HCT116 (cell line): ENCODE data around the gene HIVEP3. TPM values are rescaled to one million over a fixed set of nuclear protein-coding genes. Genes with fewer than 3 reads are reported as not detected.

Experiments
- ATAC-seq: fragments of 200-7000 bp; cut with Tn5 transposase; 2 replicates; pipeline ENCODE4 v1.9.1; 2020; ENCODE audit warnings: mild to moderate bottlenecking, moderate library complexity
- BruUV-seq: library from RNA; stranded (reverse); fragments of 400-500 nt; replicated peaks from 2 replicates; lab custom pipeline; 2021; lab: Mats Ljungman, UMichigan
- CTCF ChIA-PET: fragments of 300-600 bp; sonication (Branson Sonifier 250); formaldehyde crosslinking; loops from one replicate; lab custom pipeline; 2021; ENCODE audit warnings: antibody characterized with exemption; lab: Charles Lee
- POLR2A ChIA-PET: fragments of 300-600, 350-600 bp; sonication (Branson Sonifier 250); formaldehyde crosslinking; loops from one replicate; lab custom pipeline; 2021; ENCODE audit warnings: antibody characterized with exemption; lab: Charles Lee
- RAD21 ChIA-PET, 2 experiments: fragments of 300-600 bp; sonication (Branson Sonifier 250); formaldehyde crosslinking; loops; one replicate each; lab custom pipeline; 2023; ENCODE audit warnings: low total read pairs in 2 of 2; ENCODE audit not compliant: uncharacterized antibody in 2 of 2, unreplicated experiment in 2 of 2, low non-redundant PET in 1 of 2; lab: Charles Lee
- DNase-seq: peaks from one replicate; pipeline ENCODE4 v3.0.0-alpha.2; 2010; ENCODE audit warnings: low read depth, low spot score
- H2AFZ ChIP-seq: fragments of 200-600 bp; shearing (Covaris generic), sonication (generic); 2 replicates; pipeline ENCODE4 v1.6.1; 2017; ENCODE audit warnings: low read depth, mixed run types, mixed read lengths, antibody characterized with exemption, low read length; ENCODE audit not compliant: poor library complexity, severe bottlenecking
- H3K27ac ChIP-seq: 2 replicates; pipeline ENCODE4 v1.5.1; 2012; ENCODE audit warnings: low read depth, low read length
- H3K27me3 ChIP-seq: fragments of 200-600 bp; sonication (generic); 2 replicates; pipeline ENCODE4 v1.6.1; 2016; ENCODE audit warnings: mixed run types, low read length, mixed read lengths; ENCODE audit not compliant: insufficient read depth
- H3K36me3 ChIP-seq, 2 experiments: fragments of 200-500 bp in 1 of 2; fragments of 200-600 bp in 1 of 2; sonication (Bioruptor generic) in 1 of 2; sonication (generic) in 1 of 2; 2 replicates each; pipeline versions ENCODE4 v1.5.1 to v1.6.1; 2014 to 2016; ENCODE audit warnings: low read length in 2 of 2, inconsistent platforms in 1 of 2, mixed read lengths in 1 of 2, mixed run types in 1 of 2; ENCODE audit not compliant: insufficient read depth in 2 of 2, control insufficient read depth in 1 of 2
- H3K4me1 ChIP-seq, 2 experiments: fragments of 200-600 bp in 1 of 2; sonication (generic) in 1 of 2; 2 replicates each; pipeline versions ENCODE4 v1.5.1 to v1.6.1; 2012 to 2017; ENCODE audit warnings: low read length in 2 of 2, inconsistent platforms in 1 of 2, mild to moderate bottlenecking in 1 of 2, mixed read lengths in 1 of 2, mixed run types in 1 of 2, moderate library complexity in 1 of 2; ENCODE audit not compliant: insufficient read depth in 2 of 2, control insufficient read depth in 1 of 2
- H3K4me2 ChIP-seq: fragments of 200-600 bp; sonication (generic); 2 replicates; pipeline ENCODE4 v1.6.1; 2017; ENCODE audit warnings: mixed run types, low read length, mixed read lengths
- H3K4me3 ChIP-seq, 2 experiments: fragments of 200-600 bp in 1 of 2; sonication (generic) in 1 of 2; replicated peaks in 1 of 2; 2 replicates each; pipeline ENCODE4 v1.5.1; 2011 to 2016; ENCODE audit warnings: low read length in 2 of 2, control low read depth in 1 of 2, low read depth in 1 of 2, mild to moderate bottlenecking in 1 of 2, mixed read lengths in 1 of 2, mixed run types in 1 of 2
- H3K79me2 ChIP-seq: fragments of 200-600 bp; sonication (generic); 2 replicates; pipeline ENCODE4 v1.6.1; 2017; ENCODE audit warnings: mild to moderate bottlenecking, mixed run types, low read length, moderate library complexity, mixed read lengths; ENCODE audit not compliant: insufficient read depth
- H3K9ac ChIP-seq: fragments of 200-600 bp; sonication (generic); 2 replicates; pipeline ENCODE4 v1.6.1; 2016; ENCODE audit warnings: low read length, mixed read lengths
- H3K9me2 ChIP-seq: fragments of 200-600 bp; sonication (generic), shearing (Covaris generic); 2 replicates; pipeline ENCODE4 v1.6.1; 2017; ENCODE audit warnings: mixed run types, mild to moderate bottlenecking, moderate library complexity; ENCODE audit not compliant: insufficient read depth
- H3K9me3 ChIP-seq, 2 experiments: fragments of 200-500 bp in 1 of 2; fragments of 200-600 bp in 1 of 2; sonication (Bioruptor generic) in 1 of 2; sonication (generic) in 1 of 2; 2 replicates each; pipeline ENCODE4 v1.6.1; 2014 to 2017; ENCODE audit warnings: low read length in 2 of 2, mixed read lengths in 2 of 2, inconsistent platforms in 1 of 2, low read depth in 1 of 2, mild to moderate bottlenecking in 1 of 2, mixed run types in 1 of 2, moderate library complexity in 1 of 2; ENCODE audit not compliant: control insufficient read depth in 1 of 2, insufficient read depth in 1 of 2
- H4K20me1 ChIP-seq: fragments of 200-600 bp; sonication (generic), shearing (Covaris generic); 2 replicates; pipeline ENCODE4 v1.6.1; 2017; ENCODE audit warnings: mixed run types, mild to moderate bottlenecking, moderate library complexity; ENCODE audit not compliant: insufficient read depth
- ATF3 ChIP-seq: IDR thresholded peaks from 2 replicates; pipeline ENCODE4 v1.6.1; 2012
- CBX3 ChIP-seq: IDR thresholded peaks from 2 replicates; pipeline ENCODE4 v1.6.1; 2012; ENCODE audit warnings: low read depth
- CEBPB ChIP-seq: IDR thresholded peaks from 2 replicates; pipeline ENCODE4 v1.6.1; 2012; ENCODE audit warnings: low read depth
- ELF1 ChIP-seq: IDR thresholded peaks from 2 replicates; pipeline ENCODE4 v1.6.1; 2012; ENCODE audit warnings: low read depth, borderline replicate concordance
- EZH2 ChIP-seq: fragments of 200-600 bp; sonication (generic); IDR thresholded peaks from 2 replicates; pipeline ENCODE4 v1.6.1; 2017; ENCODE audit warnings: antibody characterized with exemption, mixed run types
- EZH2phosphoT487 ChIP-seq: fragments of 200-600 bp; IDR thresholded peaks from 2 replicates; pipeline ENCODE4 v1.6.1; 2018; ENCODE audit warnings: antibody characterized with exemption, borderline replicate concordance
- FOSL1 ChIP-seq: IDR thresholded peaks from 2 replicates; pipeline ENCODE4 v1.6.1; 2012; ENCODE audit warnings: low read depth
- JUND ChIP-seq: IDR thresholded peaks from 2 replicates; pipeline ENCODE4 v1.6.1; 2012
- MAX ChIP-seq: IDR thresholded peaks from 2 replicates; pipeline ENCODE4 v1.6.1; 2012
- POLR2A ChIP-seq: IDR thresholded peaks from 2 replicates; pipeline ENCODE4 v1.7.0; 2011; ENCODE audit warnings: borderline replicate concordance; ENCODE audit not compliant: insufficient read depth, insufficient read length; ENCODE audit errors: extremely low read depth
- RAD21 ChIP-seq: IDR thresholded peaks from 2 replicates; pipeline ENCODE4 v1.6.1; 2012; ENCODE audit warnings: low read depth, mild to moderate bottlenecking
- REST ChIP-seq: IDR thresholded peaks from 2 replicates; pipeline ENCODE4 v1.6.1; 2012; ENCODE audit warnings: low read depth
- SRF ChIP-seq: IDR thresholded peaks from 2 replicates; pipeline ENCODE4 v1.6.1; 2012; ENCODE audit warnings: low read depth
- TCF7L2 ChIP-seq: IDR thresholded peaks from 2 replicates; pipeline ENCODE4 v1.7.0; 2011; ENCODE audit warnings: borderline replicate concordance, inconsistent platforms; ENCODE audit not compliant: insufficient read depth, insufficient read length; ENCODE audit errors: extremely low read depth
- YY1 ChIP-seq: IDR thresholded peaks from 2 replicates; pipeline ENCODE4 v1.6.1; 2011; ENCODE audit warnings: low read length, low read depth, moderate library complexity, mild to moderate bottlenecking; ENCODE audit not compliant: insufficient replicate concordance; ENCODE audit errors: extremely low read depth
- ZFX ChIP-seq: fragments of 450-650 bp; IDR thresholded peaks from 2 replicates; pipeline ENCODE4 v1.6.1; 2017
- ZNF274 ChIP-seq: fragments of 200-500 bp; sonication (Bioruptor generic); IDR thresholded peaks from 2 replicates; pipeline ENCODE4 v1.6.1; 2014; ENCODE audit warnings: mild to moderate bottlenecking, low read depth, low read length, inconsistent platforms
- intact Hi-C: fragments of 100-400 bp; cut with micrococcal nuclease; formaldehyde crosslinking; loops from 2 replicates; pipeline ENCODE4 v1.10.0; 2022
- total RNA-seq: library from RNA; stranded (reverse); gene quantifications from one replicate; pipeline ENCODE4 v1.2.1, GENCODE V29; 2021; ENCODE audit not compliant: unreplicated experiment

Gene HIVEP3
- total RNA-seq, 1 experiment from 2014 or later: 7.1 TPM

DNA sequence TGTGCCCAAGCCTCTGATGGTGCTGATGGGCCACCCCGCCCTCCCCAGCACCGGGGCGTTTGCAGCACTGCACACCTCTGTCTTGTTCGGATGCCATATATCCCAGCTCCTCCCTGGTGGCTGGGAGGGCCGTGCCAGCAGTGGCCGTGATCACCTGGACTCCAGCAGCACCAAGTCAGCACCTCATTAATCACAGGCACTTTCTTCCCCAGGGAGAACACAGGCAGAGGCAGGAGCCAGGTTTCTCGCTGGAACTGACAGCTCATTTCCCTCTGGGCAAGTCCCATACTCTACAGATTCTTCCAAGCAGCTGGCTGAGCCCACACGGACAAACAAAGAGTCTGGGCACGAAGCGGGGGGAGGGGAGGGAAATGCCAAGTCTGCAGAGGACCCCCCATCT is 292.6 kb downstream of the HIVEP3 start:
- Histone ChIP-seq H3K27ac (no peak overlapping the region), H3K4me3 (0 out of 4 replicates have a peak overlapping the region, but pooled peaks of 1 of the 2 experiments have one; percentile 40)

More for the DNA sequence above, 292.6 kb downstream of the HIVEP3 start:
- Histone ChIP-seq H3K4me2 (peak overlapping the region; percentile 77), H3K9me3 (no peaks in the 10 kb centered on the region), H3K36me3 (no peaks in the 10 kb centered on the region), H4K20me1 (no peaks in the 10 kb centered on the region), H3K27me3 (no peaks in the 10 kb centered on the region), H3K9me2 (no peaks in the 10 kb centered on the region), H2AFZ (no peak overlapping the region), H3K4me1 (peaks cover 22 to 34% of the 10 kb centered on the region in 2 experiments), H3K79me2 (no peaks in the 10 kb centered on the region), H3K9ac (peak overlapping the region; percentile 55)
- POLR2A ChIA-PET: no interaction called here
- ATAC-seq: no peak
- CTCF ChIA-PET: no interaction called here
- BruUV-seq: no TSS peak
- RAD21 ChIA-PET: no interaction called here
- intact Hi-C loops: no loop called here
- no peak for TF ChIP-seq ZFX
- TF ChIP-seq CBX3: no peak
- no peak for TF ChIP-seq ELF1
- no peak for TF ChIP-seq YY1
- no peak for TF ChIP-seq JUND
- TF ChIP-seq TCF7L2: no peak
- TF ChIP-seq POLR2A: no peak
- TF ChIP-seq RAD21: no peak
- no peak for TF ChIP-seq ZNF274
- TF ChIP-seq EZH2phosphoT487: no peak
- no peak for TF ChIP-seq SRF
- no peak for TF ChIP-seq EZH2
- TF ChIP-seq MAX: no peak
- no peak for TF ChIP-seq ATF3
- TF ChIP-seq REST: no peak
- no peak for TF ChIP-seq CEBPB
- no peak for TF ChIP-seq FOSL1
- DNase-seq: no peak
